GM12891 (cell line): Measurements from ENCODE around the gene RAP1GAP.

Experiments
- DNase-seq: peaks from one replicate; pipeline ENCODE4 v3.0.0; 2011; ENCODE audit warnings: low spot score; ENCODE audit not compliant: insufficient read length
- FAIRE-seq: peaks from 2 replicates; lab custom pipeline; 2011; peaks lifted over from hg19 to GRCh38; lab: Jason Lieb, UNC
- PAX5 ChIP-seq: IDR thresholded peaks from 2 replicates; pipeline ENCODE4 v1.6.1; 2011; ENCODE audit warnings: low read length, moderate library complexity, mild to moderate bottlenecking; ENCODE audit not compliant: insufficient read depth, severe bottlenecking
- POLR2A ChIP-seq: IDR thresholded peaks from 2 replicates; pipeline ENCODE4 v1.6.1; 2011; ENCODE audit warnings: low read depth, low read length, control low read depth
- POLR2AphosphoS5 ChIP-seq: IDR thresholded peaks from 2 replicates; pipeline ENCODE4 v1.6.1; 2011; ENCODE audit warnings: low read depth, low read length, control low read depth
- POU2F2 ChIP-seq: IDR thresholded peaks from 2 replicates; pipeline ENCODE4 v1.6.1; 2011; ENCODE audit warnings: low read depth, mild to moderate bottlenecking, control low read depth, low read length, moderate library complexity
- SPI1 ChIP-seq: IDR thresholded peaks from 2 replicates; pipeline ENCODE4 v1.6.1; 2011; ENCODE audit warnings: low read depth, low read length, control low read depth
- TAF1 ChIP-seq: IDR thresholded peaks from 2 replicates; pipeline ENCODE4 v1.6.1; 2011; ENCODE audit warnings: low read depth, low read length, control low read depth

Gene RAP1GAP

GRCh38 chr1:21663951-21664805, 5.0 kb downstream of the RAP1GAP start:
- TF ChIP-seq POLR2A (no peak), SPI1 (no peak), POU2F2 (no peak), POLR2AphosphoS5 (no peak), TAF1 (no peak), PAX5 (no peak)
- DNase-seq (no peak), FAIRE-seq (no peak)

GRCh38 chr1:21663248-21663950, 5.8 kb downstream of the RAP1GAP start:
- FAIRE-seq, result no peak
- no peak for TF ChIP-seq POLR2AphosphoS5
- TF ChIP-seq PAX5, result no peak
- no peak for TF ChIP-seq TAF1
- no peak for TF ChIP-seq POU2F2
- TF ChIP-seq SPI1, result no peak
- TF ChIP-seq POLR2A, result no peak
- no peak for DNase-seq

GRCh38 chr1:21662426-21663247, 6.5 kb downstream of the RAP1GAP start:
- DNase-seq, result no peak
- no peak for FAIRE-seq

GRCh38 chr1:21661886-21662285, 7.3 kb downstream of the RAP1GAP start:
- no peak for DNase-seq
- FAIRE-seq, result no peak
- no peak for TF ChIP-seq TAF1
- TF ChIP-seq POLR2AphosphoS5, result no peak
- TF ChIP-seq PAX5, result no peak
- TF ChIP-seq POLR2A, result no peak
- TF ChIP-seq POU2F2, result no peak
- TF ChIP-seq SPI1, result no peak

More at GRCh38 chr1:21662426-21663247, 6.5 kb downstream of the RAP1GAP start:
- TF ChIP-seq POLR2AphosphoS5 (no peak), PAX5 (no peak), POLR2A (no peak), TAF1 (no peak), POU2F2 (no peak), SPI1 (no peak)

- TF ChIP-seq POU2F2 (no peak), TAF1 (no peak), POLR2AphosphoS5 (no peak), PAX5 (no peak), SPI1 (no peak), POLR2A (no peak)
- DNase-seq (no peak), FAIRE-seq (no peak)
Observed at GRCh38 chr1:21659924-21660326, 9.2 kb downstream of the RAP1GAP start.

- TF ChIP-seq SPI1 (peak; percentile 11; the same call in 1 of the 2 replicates), POLR2A (no peak), TAF1 (no peak)
- FAIRE-seq, result no peak
- peak; percentile 97 for DNase-seq
Observed at GRCh38 chr1:21659099-21659923, 9.8 kb downstream of the RAP1GAP start.

- TF ChIP-seq PAX5 (no peak), POU2F2 (no peak), POLR2AphosphoS5 (no peak), POLR2A (no peak), TAF1 (no peak), SPI1 (no peak)
- FAIRE-seq, result no peak
- DNase-seq, result no peak
Observed at GRCh38 chr1:21657456-21658190, 11.5 kb downstream of the RAP1GAP start.

GRCh38 chr1:21655748-21656147, 13.4 kb downstream of the RAP1GAP start:
- FAIRE-seq, result no peak
- TF ChIP-seq POLR2AphosphoS5, result no peak
- no peak for TF ChIP-seq TAF1
- no peak for TF ChIP-seq POLR2A
- no peak for TF ChIP-seq SPI1
- no peak for DNase-seq
